HepG2 (cell line): ENCODE measurements around the gene DNAJB12.

ENCODE experiments used
- ARNT2 ChIP-seq: sonication (generic); formaldehyde crosslinking; IDR thresholded peaks from 2 replicates; pipeline ENCODE4 v1.8.0; 2022; ENCODE audit warnings: mild to moderate bottlenecking, low read depth, missing genetic modification reagents, moderate library complexity
- GFI1 ChIP-seq: sonication (generic); formaldehyde crosslinking; IDR thresholded peaks from 2 replicates; pipeline ENCODE4 v1.5.0; 2020; ENCODE audit warnings: missing genetic modification reagents, mild to moderate bottlenecking, borderline replicate concordance
- POLR2A ChIP-seq, 2 experiments: IDR thresholded peaks; 2 replicates each; pipeline ENCODE4 v1.6.1; 2011; ENCODE audit warnings: low read depth in 2 of 2, low read length in 2 of 2, mild to moderate bottlenecking in 1 of 2, moderate library complexity in 1 of 2; ENCODE audit not compliant: insufficient read depth in 1 of 2
- SP1 ChIP-seq, 2 experiments: fragments of 450-650 bp in 1 of 2; sonication (generic) in 1 of 2; formaldehyde crosslinking in 1 of 2; IDR thresholded peaks; 2 replicates each; pipeline versions ENCODE4 v1.4.0 to v1.6.1; 2016 to 2020; ENCODE audit warnings: missing genetic modification reagents in 1 of 2
- ZNF263 ChIP-seq: sonication (generic); formaldehyde crosslinking; IDR thresholded peaks from 2 replicates; pipeline ENCODE4 v1.4.0; 2020; ENCODE audit warnings: missing genetic modification reagents
- ZNF550 ChIP-seq: sonication (generic); formaldehyde crosslinking; IDR thresholded peaks from 2 replicates; pipeline ENCODE4 v1.4.0; 2020; ENCODE audit warnings: mild to moderate bottlenecking, missing genetic modification reagents, borderline replicate concordance
- ZNF670 ChIP-seq: sonication (generic); formaldehyde crosslinking; IDR thresholded peaks from 2 replicates; pipeline ENCODE4 v1.8.0; 2022; ENCODE audit warnings: mild to moderate bottlenecking, missing genetic modification reagents, borderline replicate concordance
- TF ChIP-seq, protein P1 (sequence below): sonication (generic); formaldehyde crosslinking; IDR thresholded peaks from 2 replicates; pipeline ENCODE4 v1.5.0; 2020; ENCODE audit warnings: mild to moderate bottlenecking, missing genetic modification reagents, moderate library complexity
- TF ChIP-seq, protein P2 (sequence below): sonication (generic); formaldehyde crosslinking; IDR thresholded peaks from 2 replicates; pipeline ENCODE4 v1.4.0; 2020; ENCODE audit warnings: mild to moderate bottlenecking, missing genetic modification reagents

DNA sequence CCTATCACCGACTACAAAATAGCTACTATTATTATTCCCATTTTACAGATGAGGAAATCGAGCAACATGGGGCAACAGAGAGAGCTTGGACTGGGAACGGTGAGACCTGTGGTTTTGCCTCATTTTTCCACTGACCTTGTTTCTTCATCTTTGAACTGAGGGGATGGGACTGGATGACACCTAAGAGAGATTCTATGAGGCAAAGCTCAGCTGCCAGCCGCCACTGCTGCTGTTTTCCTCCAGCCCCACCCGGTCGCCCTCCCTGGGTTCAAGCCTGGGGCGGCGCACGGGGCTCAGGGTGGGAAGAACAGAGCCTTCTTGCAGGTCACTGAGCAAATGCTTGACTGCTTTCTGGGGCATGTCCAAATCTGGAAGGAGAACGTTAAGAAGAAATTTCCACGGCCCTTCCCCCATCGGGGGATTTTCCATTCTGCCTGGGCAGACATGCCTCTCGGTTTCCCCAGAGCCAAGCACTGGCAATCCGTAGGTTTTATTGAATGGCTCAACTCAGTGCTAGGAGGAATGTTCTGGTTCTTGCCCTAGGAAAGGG is 68.7 kb downstream of the DNAJB12 start:
- TF ChIP-seq GFI1 (CRISPR knock-in tag) (no peak), SP1 (IDR thresholded peaks at IDR 0.05) (no peak), SP1 (CRISPR knock-in tag; IDR thresholded peaks at IDR 0.05) (no peak), POLR2A (IDR thresholded peaks at IDR 0.05; ENCODE audit: insufficient read depth in 1 of 2, low read depth in 2 of 2, low read length in 2 of 2) (no peak), ZNF670 (CRISPR knock-in tag) (no peak), ARNT2 (CRISPR knock-in tag) (no peak), ZNF550 (no peak), ZNF263 (CRISPR knock-in tag) (no peak)
- TF ChIP-seq, protein P1, sequence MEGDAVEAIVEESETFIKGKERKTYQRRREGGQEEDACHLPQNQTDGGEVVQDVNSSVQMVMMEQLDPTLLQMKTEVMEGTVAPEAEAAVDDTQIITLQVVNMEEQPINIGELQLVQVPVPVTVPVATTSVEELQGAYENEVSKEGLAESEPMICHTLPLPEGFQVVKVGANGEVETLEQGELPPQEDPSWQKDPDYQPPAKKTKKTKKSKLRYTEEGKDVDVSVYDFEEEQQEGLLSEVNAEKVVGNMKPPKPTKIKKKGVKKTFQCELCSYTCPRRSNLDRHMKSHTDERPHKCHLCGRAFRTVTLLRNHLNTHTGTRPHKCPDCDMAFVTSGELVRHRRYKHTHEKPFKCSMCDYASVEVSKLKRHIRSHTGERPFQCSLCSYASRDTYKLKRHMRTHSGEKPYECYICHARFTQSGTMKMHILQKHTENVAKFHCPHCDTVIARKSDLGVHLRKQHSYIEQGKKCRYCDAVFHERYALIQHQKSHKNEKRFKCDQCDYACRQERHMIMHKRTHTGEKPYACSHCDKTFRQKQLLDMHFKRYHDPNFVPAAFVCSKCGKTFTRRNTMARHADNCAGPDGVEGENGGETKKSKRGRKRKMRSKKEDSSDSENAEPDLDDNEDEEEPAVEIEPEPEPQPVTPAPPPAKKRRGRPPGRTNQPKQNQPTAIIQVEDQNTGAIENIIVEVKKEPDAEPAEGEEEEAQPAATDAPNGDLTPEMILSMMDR (CRISPR knock-in tag) = no peak
- TF ChIP-seq, protein P2, sequence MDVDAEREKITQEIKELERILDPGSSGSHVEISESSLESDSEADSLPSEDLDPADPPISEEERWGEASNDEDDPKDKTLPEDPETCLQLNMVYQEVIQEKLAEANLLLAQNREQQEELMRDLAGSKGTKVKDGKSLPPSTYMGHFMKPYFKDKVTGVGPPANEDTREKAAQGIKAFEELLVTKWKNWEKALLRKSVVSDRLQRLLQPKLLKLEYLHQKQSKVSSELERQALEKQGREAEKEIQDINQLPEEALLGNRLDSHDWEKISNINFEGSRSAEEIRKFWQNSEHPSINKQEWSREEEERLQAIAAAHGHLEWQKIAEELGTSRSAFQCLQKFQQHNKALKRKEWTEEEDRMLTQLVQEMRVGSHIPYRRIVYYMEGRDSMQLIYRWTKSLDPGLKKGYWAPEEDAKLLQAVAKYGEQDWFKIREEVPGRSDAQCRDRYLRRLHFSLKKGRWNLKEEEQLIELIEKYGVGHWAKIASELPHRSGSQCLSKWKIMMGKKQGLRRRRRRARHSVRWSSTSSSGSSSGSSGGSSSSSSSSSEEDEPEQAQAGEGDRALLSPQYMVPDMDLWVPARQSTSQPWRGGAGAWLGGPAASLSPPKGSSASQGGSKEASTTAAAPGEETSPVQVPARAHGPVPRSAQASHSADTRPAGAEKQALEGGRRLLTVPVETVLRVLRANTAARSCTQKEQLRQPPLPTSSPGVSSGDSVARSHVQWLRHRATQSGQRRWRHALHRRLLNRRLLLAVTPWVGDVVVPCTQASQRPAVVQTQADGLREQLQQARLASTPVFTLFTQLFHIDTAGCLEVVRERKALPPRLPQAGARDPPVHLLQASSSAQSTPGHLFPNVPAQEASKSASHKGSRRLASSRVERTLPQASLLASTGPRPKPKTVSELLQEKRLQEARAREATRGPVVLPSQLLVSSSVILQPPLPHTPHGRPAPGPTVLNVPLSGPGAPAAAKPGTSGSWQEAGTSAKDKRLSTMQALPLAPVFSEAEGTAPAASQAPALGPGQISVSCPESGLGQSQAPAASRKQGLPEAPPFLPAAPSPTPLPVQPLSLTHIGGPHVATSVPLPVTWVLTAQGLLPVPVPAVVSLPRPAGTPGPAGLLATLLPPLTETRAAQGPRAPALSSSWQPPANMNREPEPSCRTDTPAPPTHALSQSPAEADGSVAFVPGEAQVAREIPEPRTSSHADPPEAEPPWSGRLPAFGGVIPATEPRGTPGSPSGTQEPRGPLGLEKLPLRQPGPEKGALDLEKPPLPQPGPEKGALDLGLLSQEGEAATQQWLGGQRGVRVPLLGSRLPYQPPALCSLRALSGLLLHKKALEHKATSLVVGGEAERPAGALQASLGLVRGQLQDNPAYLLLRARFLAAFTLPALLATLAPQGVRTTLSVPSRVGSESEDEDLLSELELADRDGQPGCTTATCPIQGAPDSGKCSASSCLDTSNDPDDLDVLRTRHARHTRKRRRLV (CRISPR knock-in tag) = no peak
